Heart left ventricle (tissue), 16 donors: ENCODE measurements around the gene RNF144B. TPM values are rescaled to one million over a fixed set of nuclear protein-coding genes. Genes with fewer than 3 reads are reported as not detected.

Experiments used
- ATAC-seq, 4 donors: fragments of 200-7000 bp; cut with Tn5 transposase; one replicate each; pipeline ENCODE4 v1.9.1; 2020 to 2022; ENCODE audit warnings: moderate library complexity in 4 of 4, mild to moderate bottlenecking in 3 of 4, moderate number of reproducible peaks in 1 of 4
- DNase-seq, 5 donors: peaks; one replicate each; pipeline ENCODE4 v3.0.0-alpha.2; 2020
- H3K27ac ChIP-seq, 12 donors: fragments of 200-600 bp; sonication (generic) in 4 of 12; one replicate each; pipeline versions ENCODE4 v1.5.0 to v1.8.0; 2016 to 2022; ENCODE audit warnings: mild to moderate bottlenecking in 2 of 12
- H3K27me3 ChIP-seq, 9 donors: fragments of 200-600 bp; sonication (generic) in 2 of 9; one replicate each; pipeline versions ENCODE4 v1.5.1 to v1.8.0; 2016 to 2022; ENCODE audit warnings: mild to moderate bottlenecking in 3 of 9
- H3K36me3 ChIP-seq, 9 donors: fragments of 200-600 bp; sonication (generic) in 2 of 9; one replicate each; pipeline versions ENCODE4 v1.5.0 to v1.8.0; 2018 to 2022; ENCODE audit warnings: mild to moderate bottlenecking in 2 of 9
- H3K4me1 ChIP-seq, 12 donors: fragments of 200-600 bp; sonication (generic) in 4 of 12; one replicate each; pipeline versions ENCODE4 v1.5.0 to v1.8.0; 2016 to 2022; ENCODE audit warnings: mild to moderate bottlenecking in 3 of 12
- H3K4me3 ChIP-seq, 12 donors: fragments of 200-600 bp; sonication (generic) in 4 of 12; one replicate each; pipeline versions ENCODE4 v1.5.0 to v1.8.0; 2017 to 2022; ENCODE audit warnings: mild to moderate bottlenecking in 9 of 12, moderate library complexity in 4 of 12
- H3K9me3 ChIP-seq, 12 donors: fragments of 200-600 bp; sonication (generic) in 4 of 12; one replicate each; pipeline versions ENCODE4 v1.5.0 to v1.8.0; 2016 to 2022; ENCODE audit warnings: mild to moderate bottlenecking in 1 of 12
- POLR2A ChIP-seq, 2 donors: fragments of 450-650 bp; IDR thresholded peaks; one replicate each; pipeline ENCODE4 v1.6.1; 2017; ENCODE audit warnings: antibody characterized with exemption in 2 of 2, mild to moderate bottlenecking in 2 of 2, moderate library complexity in 2 of 2
- WGBS, 4 donors: extraction: QIAGEN DNeasy Blood & Tissue Kit in 2 of 4; methylation state at CpG; one replicate each; pipeline versions ENCODE4 v1.1.5 to v1.1.7; 2013 to 2018; 5-methylcytosine and 5-hydroxymethylcytosine counted together
- intact Hi-C, 10 donors: fragments of 100-400 bp; cut with DNase I; formaldehyde crosslinking; loops; one replicate each; pipeline versions ENCODE4 v1.11.1 to v1.14.2; 2022
- polyA plus RNA-seq, 2 donors: library from polyadenylated mRNA; stranded (reverse); fragments of 200-250 nt; gene quantifications; one replicate each; pipeline ENCODE4 v1.2.3, GENCODE V29; 2013
- total RNA-seq, 9 donors: library from RNA; depleted of rRNA in 2 of 9; stranded (reverse); fragments of >200 nt in 2 of 9; fragmentation: NEBNext Ultra II Directional in 3 of 9; extraction: Animal tissue kit (Norgen Biotek cat#: 25700) in 3 of 9; gene quantifications; one replicate each; pipeline versions ENCODE4 v1.1.0 to v1.2.4, GENCODE V29; 2016 to 2023
- TF ChIP-seq, protein P1 (sequence below), 12 donors: fragments of 200-600 bp; sonication (generic) in 4 of 12; IDR thresholded peaks; one replicate each; pipeline versions ENCODE4 v1.5.0 to v1.8.0; 2018 to 2022; ENCODE audit warnings: antibody characterized with exemption in 12 of 12, mild to moderate bottlenecking in 5 of 12
- donor health status: ischemic (EF 13 %, LVEDD 7.1; RV severe dilation, severe dysfunction).
- donor health status: healthy with polysubstance abuse.
- donor health status: DM: no; HTN: yes; CAD: no.
- donor health status: DM: no; HTN: no; CAD: no.
- donor health status: ischemic (EF 25% LVEDD 6.9; RV normal size, moderate dysfunction).
- donor health status: ischemic (EF 25% LVEDD 5.7; RV mildly dilated, moderate dysfunction).
- donor health status: healthy.
- donor health status: DM: yes; HTN: yes; CAD: no.
- donor health status: ischemic (EF 35%, LVEDD 5.7; RV mildly dilated, moderate dysfunction).
- donor health status: nonischemic (EF 11% LVEDD 7.7; RV severe dilation, severe dysfunction).
- donor health status: DM: yes; HTN: yes; CAD: no.
- donor health status: PGD.
- donor health status: ischemic (EF 29% LVEDD 5.4; RV normal size, mild dysfunction).
- donor health status: nonischemic (EF 23%, LVEDD 6.1; RV moderate dilation, normal function).

RNF144B gene
- total and polyA plus RNA-seq, 11 donors: 6.1 to 20.7 (median 9.6) TPM

DNA sequence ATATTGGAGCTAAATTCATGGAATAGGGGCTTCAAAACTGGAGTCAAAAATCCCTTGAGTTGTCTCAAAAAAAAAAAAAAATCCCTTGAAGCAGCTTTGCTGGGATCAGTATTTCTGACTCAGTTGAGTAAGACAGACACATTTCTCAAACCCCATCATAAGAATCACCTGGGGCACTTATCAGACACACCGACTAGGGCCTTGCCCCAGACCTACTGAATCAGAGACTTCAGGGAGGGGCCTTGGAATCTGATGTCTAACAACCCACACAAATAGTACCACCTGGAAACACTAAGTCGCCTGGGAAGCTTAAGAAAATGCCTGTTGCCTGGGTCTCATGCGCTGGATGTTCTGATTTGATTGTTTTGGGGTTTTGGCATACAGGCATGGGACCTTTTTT is 44.9 kb upstream of the RNF144B start:
- intact Hi-C loops: no loop called here
- WGBS, 4 donors: 67 to 90% (median 88%) methylated on average over 3 of the region's 3 CpGs
- no peak for DNase-seq
- H3K4me3 ChIP-seq: no peak overlapping the region
- no peaks in the 10 kb centered on the region for H3K27me3 ChIP-seq
- no peaks in the 10 kb centered on the region for H3K4me1 ChIP-seq
- H3K9me3 ChIP-seq: no peaks in the 10 kb centered on the region
- H3K36me3 ChIP-seq: no peaks in the 10 kb centered on the region
- ATAC-seq: no peak
- H3K27ac ChIP-seq: no peak overlapping the region
- TF ChIP-seq POLR2A (IDR thresholded peaks at IDR 0.05): no peak
- TF ChIP-seq, protein P1, sequence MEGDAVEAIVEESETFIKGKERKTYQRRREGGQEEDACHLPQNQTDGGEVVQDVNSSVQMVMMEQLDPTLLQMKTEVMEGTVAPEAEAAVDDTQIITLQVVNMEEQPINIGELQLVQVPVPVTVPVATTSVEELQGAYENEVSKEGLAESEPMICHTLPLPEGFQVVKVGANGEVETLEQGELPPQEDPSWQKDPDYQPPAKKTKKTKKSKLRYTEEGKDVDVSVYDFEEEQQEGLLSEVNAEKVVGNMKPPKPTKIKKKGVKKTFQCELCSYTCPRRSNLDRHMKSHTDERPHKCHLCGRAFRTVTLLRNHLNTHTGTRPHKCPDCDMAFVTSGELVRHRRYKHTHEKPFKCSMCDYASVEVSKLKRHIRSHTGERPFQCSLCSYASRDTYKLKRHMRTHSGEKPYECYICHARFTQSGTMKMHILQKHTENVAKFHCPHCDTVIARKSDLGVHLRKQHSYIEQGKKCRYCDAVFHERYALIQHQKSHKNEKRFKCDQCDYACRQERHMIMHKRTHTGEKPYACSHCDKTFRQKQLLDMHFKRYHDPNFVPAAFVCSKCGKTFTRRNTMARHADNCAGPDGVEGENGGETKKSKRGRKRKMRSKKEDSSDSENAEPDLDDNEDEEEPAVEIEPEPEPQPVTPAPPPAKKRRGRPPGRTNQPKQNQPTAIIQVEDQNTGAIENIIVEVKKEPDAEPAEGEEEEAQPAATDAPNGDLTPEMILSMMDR (IDR thresholded peaks at IDR 0.05): no peak

DNA sequence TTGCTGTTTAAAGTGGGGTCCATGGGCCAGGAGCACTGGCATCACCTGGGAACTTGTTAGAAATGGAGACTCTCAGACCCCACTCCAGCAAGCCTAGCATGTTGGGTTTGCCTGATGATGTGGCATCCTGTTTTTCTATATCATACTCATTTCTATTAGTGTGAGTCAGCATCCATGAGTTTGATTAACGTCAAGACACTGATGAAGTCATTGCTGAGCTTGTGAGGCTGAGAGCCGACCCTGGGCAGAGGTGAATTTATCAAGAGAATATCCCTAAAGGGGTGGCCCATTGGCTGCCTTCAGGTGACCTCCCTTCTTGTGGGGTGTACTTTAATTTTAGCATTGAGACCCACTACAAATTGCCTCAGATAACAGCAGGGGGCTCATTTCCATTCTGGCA is 43.4 kb upstream of the RNF144B start:
- intact Hi-C loops: no loop called here
- no peak for ATAC-seq

DNA sequence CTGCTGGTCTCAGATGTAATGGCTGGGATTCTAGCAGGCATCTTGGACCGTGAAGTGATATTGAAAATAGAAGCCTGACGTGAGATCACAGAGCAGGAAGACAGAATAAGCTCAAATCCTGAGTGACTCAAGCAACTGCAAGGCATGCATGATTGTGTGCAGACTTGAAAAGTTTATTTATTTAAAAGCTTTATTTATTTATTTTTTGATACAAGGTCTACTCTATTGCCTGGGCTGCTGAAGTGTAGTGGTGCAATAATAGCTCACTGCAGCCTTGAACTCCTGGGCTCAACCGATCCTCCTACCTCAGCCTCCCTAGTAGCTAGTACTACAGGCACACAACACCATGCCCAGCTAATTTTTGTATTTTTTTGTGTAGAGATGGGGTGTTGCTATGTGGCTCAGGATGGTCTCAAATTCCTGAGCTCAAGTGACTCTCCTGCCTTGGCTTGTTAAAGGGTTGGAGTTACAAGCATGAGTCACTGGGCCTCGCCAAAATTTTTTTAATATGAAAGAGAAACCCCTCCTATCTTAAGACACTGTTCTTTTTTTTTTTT is 40.1 kb upstream of the RNF144B start:
- 83 to 89% (median 84%) methylated on average over 4 of the region's 4 CpGs for WGBS, 4 donors

More for the DNA sequence above, 43.4 kb upstream of the RNF144B start:
- DNase-seq: no peak
- H3K27me3 ChIP-seq: no peaks in the 10 kb centered on the region
- H3K4me1 ChIP-seq: no peaks in the 10 kb centered on the region
- no peak overlapping the region for H3K27ac ChIP-seq
- no peak for TF ChIP-seq POLR2A (IDR thresholded peaks at IDR 0.05)
- TF ChIP-seq, protein P1 (IDR thresholded peaks at IDR 0.05): no peak
- no peaks in the 10 kb centered on the region for H3K36me3 ChIP-seq
- WGBS, 4 donors: 59 to 71% (median 70%) methylated on average over 2 of the region's 2 CpGs
- H3K9me3 ChIP-seq: no peaks in the 10 kb centered on the region
- no peak overlapping the region for H3K4me3 ChIP-seq

DNA sequence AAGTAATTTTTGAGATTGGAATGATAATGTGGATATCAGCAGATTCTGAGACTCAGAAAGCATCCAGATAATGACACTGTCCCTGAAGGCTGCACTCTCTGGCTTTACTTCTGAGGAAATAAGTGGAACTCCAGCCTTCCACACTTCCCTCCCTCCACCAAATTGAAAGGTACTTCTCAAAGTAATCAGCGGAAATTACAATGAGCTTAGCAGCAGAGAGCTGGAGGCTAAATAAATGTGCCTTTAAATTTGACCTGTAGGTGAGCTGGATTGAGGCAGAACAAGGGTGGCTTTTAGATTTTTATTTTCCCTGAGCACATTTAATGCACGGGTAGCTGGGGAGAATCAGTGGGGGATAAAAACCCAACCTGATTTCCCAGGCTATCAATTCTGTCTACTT is 39.3 kb upstream of the RNF144B start:
- H3K27me3 ChIP-seq: no peaks in the 10 kb centered on the region
- H3K4me1 ChIP-seq: peaks cover 0 to 8% (median 0%) of the 10 kb centered on the region in 12 donors
- H3K4me3 ChIP-seq: no peak overlapping the region
- intact Hi-C loops: no loop called here
- H3K27ac ChIP-seq: no peak overlapping the region
- no peaks in the 10 kb centered on the region for H3K9me3 ChIP-seq
- no peak for DNase-seq
- WGBS, 4 donors: 50 to 88% (median 84%) methylated on average over 2 of the region's 2 CpGs
- no peak for ATAC-seq
- TF ChIP-seq POLR2A (IDR thresholded peaks at IDR 0.05): no peak
- TF ChIP-seq, protein P1 (IDR thresholded peaks at IDR 0.05): no peak
- H3K36me3 ChIP-seq: no peaks in the 10 kb centered on the region

More for the DNA sequence above, 40.1 kb upstream of the RNF144B start:
- peaks cover 0 to 8% (median 0%) of the 10 kb centered on the region in 12 donors for H3K4me1 ChIP-seq
- H3K36me3 ChIP-seq: no peaks in the 10 kb centered on the region
- TF ChIP-seq POLR2A (IDR thresholded peaks at IDR 0.05): no peak
- TF ChIP-seq, protein P1 (IDR thresholded peaks at IDR 0.05): no peak
- H3K27me3 ChIP-seq: no peaks in the 10 kb centered on the region
- no peak for ATAC-seq
- no peaks in the 10 kb centered on the region for H3K9me3 ChIP-seq
- no peak for DNase-seq
- H3K4me3 ChIP-seq: no peak overlapping the region
- intact Hi-C loops: no loop called here
- no peak overlapping the region for H3K27ac ChIP-seq
